Measurements from ENCODE around the gene EPC2.

GRCh38 chr2:148824190-148824589 lies 179.6 kb downstream of the EPC2 start:
- TF ChIP-seq POLR2AphosphoS5 (IDR thresholded peaks at IDR 0.05; ENCODE audit: low read depth, low read length) (no peak), REST (IDR thresholded peaks at IDR 0.05; ENCODE audit: insufficient read depth in 1 of 2, low read depth in 2 of 2, low read length in 2 of 2) (no peak), TAF1 (IDR thresholded peaks at IDR 0.05; ENCODE audit: borderline replicate concordance, insufficient read depth, low read length) (no peak)

Measured in PFSK-1 (cell line).